A549 (cell line): ENCODE results near the gene PPM1H. TPM values are rescaled to one million over a fixed set of nuclear protein-coding genes. Genes with fewer than 3 reads are reported as not detected.

Experiments used
- ATAC-seq, 2 experiments: fragments of 200-7000 bp in 1 of 2; fragments of >200 bp in 1 of 2; cut with Nextera tagmentation in 1 of 2; cut with Tn5 transposase in 1 of 2; 3 replicates each; pipeline versions ENCODE4 v1.8.0 to v1.9.1; 2018 to 2020; ENCODE audit warnings: mild to moderate bottlenecking in 1 of 2, moderate library complexity in 1 of 2
- CTCF ChIA-PET: fragments of 300-600 bp; sonication (Branson Sonifier 250); formaldehyde crosslinking; extraction: SDS; loops from one replicate; lab custom pipeline; 2021; ENCODE audit warnings: antibody characterized with exemption, inconsistent platforms; lab: Yijun Ruan, JAX
- POLR2A ChIA-PET: fragments of 350-600 bp; formaldehyde crosslinking; extraction: SDS; loops from one replicate; lab custom pipeline; 2021; ENCODE audit warnings: antibody characterized with exemption, inconsistent platforms; lab: Yijun Ruan, JAX
- DNase-seq, 2 experiments: peaks; one replicate each; pipeline versions ENCODE4 v3.0.0 to v3.0.0-alpha.2; 2011 to 2016; ENCODE audit warnings: low read depth in 1 of 2, low spot score in 1 of 2
- FAIRE-seq: peaks from 2 replicates; lab custom pipeline; 2011; peaks lifted over from hg19 to GRCh38; lab: Jason Lieb, UNC
- H3K27ac ChIP-seq, 2 experiments: fragments of >200 bp; sonication (Bioruptor Twin); formaldehyde crosslinking; 3 replicates each; pipeline ENCODE4 v1.5.1; 2016 to 2017
- H3K4me1 ChIP-seq: fragments of >200 bp; sonication (Bioruptor Twin); formaldehyde crosslinking; 3 replicates; pipeline ENCODE4 v1.6.1; 2016
- H3K4me2 ChIP-seq: fragments of >200 bp; sonication (Bioruptor Twin); formaldehyde crosslinking; 3 replicates; pipeline ENCODE4 v1.6.1; 2016
- H3K4me3 ChIP-seq: fragments of >200 bp; sonication (Bioruptor Twin); formaldehyde crosslinking; 3 replicates; pipeline ENCODE4 v1.5.1; 2016
- H3K9me3 ChIP-seq: fragments of >200 bp; sonication (Bioruptor Twin); formaldehyde crosslinking; 3 replicates; pipeline ENCODE4 v1.6.1; 2016
- BHLHE40 ChIP-seq: IDR thresholded peaks from 2 replicates; pipeline ENCODE4 v1.6.1; 2012; ENCODE audit warnings: low read depth, low read length, inconsistent platforms
- CBX2 ChIP-seq: fragments of 200-600 bp; sonication (generic); IDR thresholded peaks from 2 replicates; pipeline ENCODE4 v1.6.1; 2016; ENCODE audit warnings: low read depth, mild to moderate bottlenecking, borderline replicate concordance
- EHF ChIP-seq: fragments of 250-450 bp; sonication (Bioruptor Pico); IDR thresholded peaks from 2 replicates; pipeline ENCODE4 v1.5.0; 2020; ENCODE audit warnings: mild to moderate bottlenecking
- EHMT2 ChIP-seq: fragments of 200-600 bp; sonication (generic); IDR thresholded peaks from 2 replicates; pipeline ENCODE4 v1.6.1; 2016; ENCODE audit warnings: antibody characterized with exemption, low read depth, mild to moderate bottlenecking, moderate library complexity
- ESRRA ChIP-seq: fragments of 150-350 bp; IDR thresholded peaks from 2 replicates; pipeline ENCODE4 v1.6.1; 2014; ENCODE audit warnings: mild to moderate bottlenecking, low read length, borderline replicate concordance
- FOSL2 ChIP-seq, 2 experiments: fragments of 450-650 bp in 1 of 2; fragments of >200 bp in 1 of 2; sonication (Bioruptor Twin) in 1 of 2; formaldehyde crosslinking; IDR thresholded peaks; 2 replicates each; pipeline versions ENCODE4 v1.5.0 to v1.6.1; 2016 to 2020; ENCODE audit warnings: mild to moderate bottlenecking in 1 of 2, moderate library complexity in 1 of 2
- GATA3 ChIP-seq: IDR thresholded peaks from 2 replicates; pipeline ENCODE4 v1.6.1; 2012; ENCODE audit warnings: borderline replicate concordance
- HOXA7 ChIP-seq: fragments of 250-450 bp; sonication (Bioruptor Pico); IDR thresholded peaks from 2 replicates; pipeline ENCODE4 v1.5.0; 2020; ENCODE audit warnings: mild to moderate bottlenecking, moderate library complexity
- JUN ChIP-seq, 2 experiments: fragments of >200 bp; sonication (Bioruptor Twin); formaldehyde crosslinking; IDR thresholded peaks; 2 replicates in 1 of 2; 3 replicates in 1 of 2; pipeline ENCODE4 v1.6.1; 2016 to 2017
- KDM5A ChIP-seq: fragments of 200-600 bp; sonication (generic); IDR thresholded peaks from 2 replicates; pipeline ENCODE4 v1.6.1; 2016; ENCODE audit warnings: antibody characterized with exemption, mild to moderate bottlenecking
- MAFK ChIP-seq: fragments of 450-650 bp; IDR thresholded peaks from 2 replicates; pipeline ENCODE4 v1.6.1; 2014; ENCODE audit not compliant: partially characterized antibody
- MYC ChIP-seq: IDR thresholded peaks from 2 replicates; pipeline ENCODE4 v1.6.1; 2012; ENCODE audit warnings: mild to moderate bottlenecking, inconsistent platforms, low read length, improper control_type of control experiment, borderline replicate concordance
- NFE2L2 ChIP-seq: fragments of 150-350 bp; conservative IDR thresholded peaks from 2 replicates; pipeline ENCODE4 v1.6.1; 2014; ENCODE audit warnings: low read length
- NPAS2 ChIP-seq: fragments of 250-450 bp; sonication (Bioruptor Pico); IDR thresholded peaks from 2 replicates; pipeline ENCODE4 v1.8.0; 2022; ENCODE audit warnings: mild to moderate bottlenecking, moderate library complexity, borderline replicate concordance
- SMC3 ChIP-seq: fragments of >200 bp; sonication (Bioruptor Twin); formaldehyde crosslinking; IDR thresholded peaks from 3 replicates; pipeline ENCODE4 v1.6.1; 2018; ENCODE audit warnings: inconsistent platforms
- ZC3H11A ChIP-seq: fragments of 450-650 bp; IDR thresholded peaks from 2 replicates; pipeline ENCODE4 v1.6.1; 2014; ENCODE audit warnings: antibody characterized with exemption, mild to moderate bottlenecking
- WGBS: methylation state at CpG from one replicate; pipeline ENCODE4 v1.1.6; 2017; ENCODE audit errors: missing lambda C conversion rate; 5-methylcytosine and 5-hydroxymethylcytosine counted together
- polyA plus RNA-seq, 4 experiments: library from polyadenylated mRNA; depleted of rRNA in 3 of 4; stranded (reverse); fragments of >200 nt; fragmentation: RNase III in 1 of 4; extraction: RNeasy Plus Mini Kit Qiagen cat#74134 plus additional on column Dnase treatment in 1 of 4; gene quantifications; 2 replicates in 3 of 4; 3 replicates in 1 of 4; pipeline ENCODE4 v1.2.3, GENCODE V29; 2011 to 2017
- TF ChIP-seq, protein P1 (sequence below): fragments of >200 bp; sonication (Bioruptor Twin); formaldehyde crosslinking; IDR thresholded peaks from 2 replicates; pipeline ENCODE4 v1.6.1; 2016
- TF ChIP-seq, protein P2 (sequence below): fragments of 150-350 bp; IDR thresholded peaks from 2 replicates; pipeline ENCODE4 v1.6.1; 2014; ENCODE audit warnings: low read depth, mild to moderate bottlenecking, low read length
- TF ChIP-seq, protein P3 (sequence below): fragments of 250-450 bp; sonication (Bioruptor Pico); IDR thresholded peaks from 2 replicates; pipeline ENCODE4 v1.5.0; 2020; ENCODE audit warnings: low read depth, mild to moderate bottlenecking, moderate library complexity
- TF ChIP-seq, protein P4 (sequence below): IDR thresholded peaks from 2 replicates; pipeline ENCODE4 v1.6.1; 2012
- TF ChIP-seq, protein P5 (sequence below): IDR thresholded peaks from 2 replicates; pipeline ENCODE4 v1.6.1; 2012
- TF ChIP-seq, protein P6 (sequence below): fragments of 250-450 bp; sonication (Bioruptor Pico); IDR thresholded peaks from 2 replicates; pipeline ENCODE4 v1.5.0; 2021; ENCODE audit warnings: mild to moderate bottlenecking, moderate library complexity, borderline replicate concordance

The PPM1H gene
- polyA plus RNA-seq, 2 of the 4 experiments (the other 2 are of a cell fraction): 7.8 TPM

DNA sequence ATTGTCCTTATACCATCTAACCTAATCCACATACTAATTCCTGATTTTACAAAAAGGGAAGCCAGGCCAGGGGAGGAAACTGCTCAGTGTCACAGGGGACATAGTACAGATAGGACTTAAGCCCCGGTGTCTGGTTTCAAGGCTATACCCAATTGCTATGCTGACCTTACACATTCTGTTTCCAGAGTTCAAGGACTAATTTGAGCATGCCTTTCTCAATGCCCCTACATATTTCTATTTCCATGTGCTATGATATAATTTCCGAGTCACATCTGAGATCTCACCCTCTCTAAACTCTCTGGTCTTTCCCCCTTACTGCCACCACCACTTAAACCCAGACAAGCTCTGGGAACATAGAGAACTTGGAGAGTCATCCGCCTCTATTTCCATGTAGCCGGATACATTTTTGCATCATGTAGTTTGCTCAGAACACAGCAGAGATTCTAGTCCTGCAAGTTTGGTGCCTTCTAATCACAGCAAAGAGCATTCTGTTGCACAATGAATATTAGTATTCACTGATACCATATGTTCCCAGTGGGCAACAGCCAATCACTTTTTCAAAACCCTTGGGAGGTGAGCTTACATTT lies 34.2 kb downstream of the PPM1H start:
- no peak for FAIRE-seq
- no peaks in the 10 kb centered on the region for H3K9me3 ChIP-seq
- H3K27ac ChIP-seq: no peak overlapping the region
- no peak overlapping the region for H3K4me3 ChIP-seq
- no peaks in the 10 kb centered on the region for H3K4me1 ChIP-seq
- TF ChIP-seq MAFK (no peak), BHLHE40 (no peak), MYC (no peak)
- TF ChIP-seq, protein P1, sequence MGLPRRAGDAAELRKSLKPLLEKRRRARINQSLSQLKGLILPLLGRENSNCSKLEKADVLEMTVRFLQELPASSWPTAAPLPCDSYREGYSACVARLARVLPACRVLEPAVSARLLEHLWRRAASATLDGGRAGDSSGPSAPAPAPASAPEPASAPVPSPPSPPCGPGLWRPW: no peak
- 86% methylated on average over 4 of the region's 4 CpGs for WGBS
- ATAC-seq: no peak
- no peak for DNase-seq
- H3K4me2 ChIP-seq: no peak overlapping the region
- ChIA-PET POLR2A (no interaction called here), CTCF (interaction anchor here (0.7 to 1.4 kb wide), 2 partner anchors 52 to 1962 kb away, joined by 3 read pairs; no protein-coding TSS in a partner anchor)

DNA sequence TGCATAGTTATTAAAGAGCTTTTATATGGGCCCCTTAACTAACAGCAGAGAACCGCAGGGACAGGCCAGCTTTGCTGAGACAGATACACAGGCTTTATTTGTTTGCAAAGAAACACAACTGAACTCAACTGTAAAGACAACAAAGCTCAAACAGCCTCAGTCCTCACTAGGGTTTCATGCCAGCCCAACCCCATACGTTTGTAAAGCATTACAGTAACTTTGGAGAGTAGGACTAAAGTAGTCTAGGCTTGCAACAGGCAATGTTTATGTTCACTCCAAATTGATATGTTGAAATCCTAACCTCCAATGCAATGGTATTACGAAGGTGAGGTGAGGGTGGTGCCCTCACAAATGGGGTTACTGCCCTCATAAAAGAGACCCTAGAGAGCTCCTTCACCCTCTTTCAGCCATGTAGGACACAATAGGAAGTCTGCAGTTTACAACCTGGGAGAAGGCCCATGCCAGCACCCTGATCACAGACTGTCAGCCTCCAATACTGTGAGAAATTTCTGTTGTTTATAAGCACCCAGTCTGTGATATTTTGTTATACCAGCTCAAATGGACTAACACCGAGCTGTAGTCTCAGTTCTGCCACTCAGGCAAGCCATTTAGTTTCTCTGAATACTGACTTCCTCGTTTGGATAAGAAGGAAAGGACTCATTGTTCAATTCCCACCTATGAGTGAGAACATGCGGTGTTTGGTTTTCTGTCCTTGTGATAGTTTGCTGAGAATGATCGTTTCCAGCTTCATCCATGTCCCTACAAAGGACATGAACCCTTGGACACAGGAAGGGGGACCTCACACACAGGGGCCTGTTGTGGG lies 35.2 kb downstream of the PPM1H start:
- ChIA-PET CTCF (interaction anchor here (0.9 kb wide), 2 partner anchors 86 to 462 kb away, joined by 3 to 4 read pairs; no protein-coding TSS in a partner anchor), POLR2A (no interaction called here)
- Histone ChIP-seq H3K27ac (no peak overlapping the region), H3K4me1 (no peaks in the 10 kb centered on the region), H3K9me3 (no peaks in the 10 kb centered on the region), H3K4me2 (no peak overlapping the region), H3K4me3 (no peak overlapping the region)
- ATAC-seq: no peak; a peak in 1 of 6 replicates
- TF ChIP-seq JUN (IDR thresholded peaks at IDR 0.05): no peak
- TF ChIP-seq EHMT2: no peak
- TF ChIP-seq, protein P2, sequence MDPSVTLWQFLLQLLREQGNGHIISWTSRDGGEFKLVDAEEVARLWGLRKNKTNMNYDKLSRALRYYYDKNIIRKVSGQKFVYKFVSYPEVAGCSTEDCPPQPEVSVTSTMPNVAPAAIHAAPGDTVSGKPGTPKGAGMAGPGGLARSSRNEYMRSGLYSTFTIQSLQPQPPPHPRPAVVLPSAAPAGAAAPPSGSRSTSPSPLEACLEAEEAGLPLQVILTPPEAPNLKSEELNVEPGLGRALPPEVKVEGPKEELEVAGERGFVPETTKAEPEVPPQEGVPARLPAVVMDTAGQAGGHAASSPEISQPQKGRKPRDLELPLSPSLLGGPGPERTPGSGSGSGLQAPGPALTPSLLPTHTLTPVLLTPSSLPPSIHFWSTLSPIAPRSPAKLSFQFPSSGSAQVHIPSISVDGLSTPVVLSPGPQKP: no peak
- no peak for TF ChIP-seq ESRRA
- no peak for TF ChIP-seq NPAS2 (CRISPR knock-in tag)
- no peak for TF ChIP-seq ZC3H11A
- TF ChIP-seq, protein P3, sequence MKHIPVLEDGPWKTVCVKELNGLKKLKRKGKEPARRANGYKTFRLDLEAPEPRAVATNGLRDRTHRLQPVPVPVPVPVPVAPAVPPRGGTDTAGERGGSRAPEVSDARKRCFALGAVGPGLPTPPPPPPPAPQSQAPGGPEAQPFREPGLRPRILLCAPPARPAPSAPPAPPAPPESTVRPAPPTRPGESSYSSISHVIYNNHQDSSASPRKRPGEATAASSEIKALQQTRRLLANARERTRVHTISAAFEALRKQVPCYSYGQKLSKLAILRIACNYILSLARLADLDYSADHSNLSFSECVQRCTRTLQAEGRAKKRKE (CRISPR knock-in tag): no peak
- TF ChIP-seq GATA3: no peak
- TF ChIP-seq FOSL2 (IDR thresholded peaks at IDR 0.05): no peak
- TF ChIP-seq FOSL2 (CRISPR knock-in tag; IDR thresholded peaks at IDR 0.05): no peak
- TF ChIP-seq MAFK: no peak
- no peak for TF ChIP-seq EHF
- TF ChIP-seq HOXA7 (CRISPR knock-in tag): no peak
- TF ChIP-seq, protein P4, sequence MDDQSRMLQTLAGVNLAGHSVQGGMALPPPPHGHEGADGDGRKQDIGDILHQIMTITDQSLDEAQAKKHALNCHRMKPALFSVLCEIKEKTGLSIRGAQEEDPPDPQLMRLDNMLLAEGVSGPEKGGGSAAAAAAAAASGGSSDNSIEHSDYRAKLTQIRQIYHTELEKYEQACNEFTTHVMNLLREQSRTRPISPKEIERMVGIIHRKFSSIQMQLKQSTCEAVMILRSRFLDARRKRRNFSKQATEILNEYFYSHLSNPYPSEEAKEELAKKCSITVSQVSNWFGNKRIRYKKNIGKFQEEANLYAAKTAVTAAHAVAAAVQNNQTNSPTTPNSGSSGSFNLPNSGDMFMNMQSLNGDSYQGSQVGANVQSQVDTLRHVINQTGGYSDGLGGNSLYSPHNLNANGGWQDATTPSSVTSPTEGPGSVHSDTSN: no peak
- TF ChIP-seq, protein P5, sequence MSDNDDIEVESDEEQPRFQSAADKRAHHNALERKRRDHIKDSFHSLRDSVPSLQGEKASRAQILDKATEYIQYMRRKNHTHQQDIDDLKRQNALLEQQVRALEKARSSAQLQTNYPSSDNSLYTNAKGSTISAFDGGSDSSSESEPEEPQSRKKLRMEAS: no peak
- TF ChIP-seq NFE2L2: no peak
- TF ChIP-seq SMC3: no peak
- TF ChIP-seq, protein P6, sequence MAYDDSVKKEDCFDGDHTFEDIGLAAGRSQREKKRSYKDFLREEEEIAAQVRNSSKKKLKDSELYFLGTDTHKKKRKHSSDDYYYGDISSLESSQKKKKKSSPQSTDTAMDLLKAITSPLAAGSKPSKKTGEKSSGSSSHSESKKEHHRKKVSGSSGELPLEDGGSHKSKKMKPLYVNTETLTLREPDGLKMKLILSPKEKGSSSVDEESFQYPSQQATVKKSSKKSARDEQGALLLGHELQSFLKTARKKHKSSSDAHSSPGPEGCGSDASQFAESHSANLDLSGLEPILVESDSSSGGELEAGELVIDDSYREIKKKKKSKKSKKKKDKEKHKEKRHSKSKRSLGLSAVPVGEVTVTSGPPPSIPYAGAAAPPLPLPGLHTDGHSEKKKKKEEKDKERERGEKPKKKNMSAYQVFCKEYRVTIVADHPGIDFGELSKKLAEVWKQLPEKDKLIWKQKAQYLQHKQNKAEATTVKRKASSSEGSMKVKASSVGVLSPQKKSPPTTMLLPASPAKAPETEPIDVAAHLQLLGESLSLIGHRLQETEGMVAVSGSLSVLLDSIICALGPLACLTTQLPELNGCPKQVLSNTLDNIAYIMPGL: no peak
- no peak for TF ChIP-seq BHLHE40
- TF ChIP-seq CBX2: no peak
- no peak for TF ChIP-seq KDM5A
- no peak for FAIRE-seq
- WGBS: 67% methylated on average over 7 of the region's 7 CpGs
- no peak for DNase-seq
